Left kidney (tissue), 2 donors: Measurements from ENCODE around the gene PNMA8A. TPM values are rescaled to one million over a fixed set of nuclear protein-coding genes. Genes with fewer than 3 reads are reported as not detected.

Experiments
- DNase-seq: peaks from one replicate; pipeline ENCODE4 v3.0.0-alpha.2; 2013
- polyA plus RNA-seq: library from polyadenylated mRNA; unstranded; fragments of 120-200 nt; gene quantifications from one replicate; pipeline ENCODE4 v1.2.1, GENCODE V29; 2013; ENCODE audit not compliant: insufficient read length

PNMA8A gene
- polyA plus RNA-seq, 1 donor, result 46.5 TPM

DNA sequence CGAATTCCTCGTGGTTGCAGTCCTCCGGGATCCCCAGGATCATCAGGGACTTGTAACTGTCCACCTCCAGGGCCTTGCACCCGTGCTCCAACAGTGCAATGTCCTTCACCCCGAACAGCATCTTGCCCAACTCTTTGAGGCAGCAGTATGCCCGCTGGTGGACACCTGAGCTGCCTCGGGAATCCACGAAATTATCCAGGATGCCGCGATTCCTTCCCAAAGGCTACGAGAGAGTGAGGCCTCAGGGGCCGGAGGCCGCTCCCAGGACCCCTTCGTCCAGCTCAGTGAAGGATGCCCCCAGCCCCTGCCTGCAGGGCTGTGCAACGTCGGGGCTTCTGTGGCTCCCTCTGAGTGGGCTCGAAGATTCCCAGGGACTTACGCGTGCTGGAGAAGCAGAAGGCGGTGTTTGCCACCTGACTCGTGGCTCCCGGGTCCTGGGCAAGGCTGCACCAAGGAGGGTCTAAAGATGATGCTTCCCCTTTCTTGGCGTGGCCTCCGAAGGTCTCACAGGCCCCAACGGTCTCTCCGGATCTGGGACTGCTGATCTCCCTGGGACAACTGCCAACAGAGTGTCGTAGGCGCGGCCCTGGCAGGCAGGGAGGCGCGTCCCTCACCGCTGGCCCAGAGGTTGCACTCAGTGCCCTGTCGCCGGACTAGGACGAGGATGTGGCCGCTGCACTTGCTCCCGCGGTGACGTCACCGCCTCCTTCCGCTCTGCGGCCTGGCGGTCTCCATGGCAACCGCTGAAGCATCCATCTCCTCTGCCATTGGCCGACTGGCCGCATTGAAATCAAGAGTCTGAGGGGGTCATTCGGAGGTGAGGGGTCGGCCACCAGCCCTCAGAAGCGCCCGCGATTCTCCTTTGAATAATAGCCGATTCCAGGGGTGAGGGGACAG lies 42.9 kb downstream of the PNMA8A start, which contains the start of gene PNMA8C:
PNMA8C (minus strand) TSS at position 698 of the 897 bp plus-strand sequence; CDS start at position 121, 577 bp downstream.
- DNase-seq, result peak; percentile 68

DNA sequence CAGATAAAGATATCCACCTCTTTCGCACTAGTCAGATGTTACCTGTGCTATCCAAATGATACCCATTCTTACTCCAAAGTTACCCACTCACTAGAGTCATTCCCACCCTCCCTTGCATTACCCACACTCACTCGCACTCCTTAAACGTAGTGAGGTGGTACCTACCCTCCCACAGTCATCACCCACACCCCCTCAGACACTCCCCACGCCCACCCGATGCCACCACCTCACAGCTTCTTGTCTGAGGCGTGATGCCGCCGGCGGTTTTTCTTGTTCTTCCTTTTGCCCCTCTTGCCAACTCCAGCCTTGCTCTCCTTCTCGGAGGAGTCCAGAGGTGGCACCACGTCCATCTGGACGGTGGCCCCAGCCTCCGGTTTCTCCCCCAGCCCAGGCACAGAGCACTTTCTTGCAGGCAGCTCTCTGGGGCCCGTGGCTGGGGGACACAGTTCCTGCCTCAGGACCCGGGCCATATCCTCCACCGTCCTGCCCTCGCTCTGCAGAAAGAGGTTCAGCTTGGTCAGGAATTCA lies 43.8 kb downstream of the PNMA8A start:
- no peak for DNase-seq

DNA sequence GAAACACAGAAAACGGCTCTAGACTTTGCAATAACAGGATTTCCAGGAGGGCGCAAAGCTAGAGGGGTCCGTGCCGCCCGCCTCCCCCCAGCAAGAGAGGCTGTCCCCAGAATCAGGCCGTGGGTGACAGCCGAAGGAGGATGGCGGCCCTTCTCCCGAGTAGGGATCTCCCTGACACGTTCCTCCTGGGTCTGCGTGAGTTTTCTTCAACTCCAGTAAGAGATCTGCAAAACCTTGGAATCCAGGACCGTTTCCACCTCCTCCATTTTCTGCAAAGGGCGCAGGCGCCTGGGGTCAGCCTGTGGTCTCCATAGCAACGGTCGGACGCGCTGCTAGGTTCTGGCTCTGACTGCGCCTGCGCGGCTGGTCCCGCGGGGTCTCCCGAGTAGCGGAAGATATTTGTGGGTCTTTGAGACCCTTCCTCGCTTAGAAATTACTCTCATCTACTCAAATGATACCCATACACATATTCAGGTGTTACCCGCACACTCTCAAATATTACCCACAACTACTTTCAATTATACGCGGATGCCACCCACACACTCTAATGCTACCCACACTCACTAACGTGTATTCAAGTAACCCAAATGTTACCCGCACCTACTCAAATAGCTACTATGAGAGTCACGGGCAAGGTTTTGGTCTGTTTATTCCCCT lies 44.7 kb downstream of the PNMA8A start:
- DNase-seq, result peak; percentile 86

DNA sequence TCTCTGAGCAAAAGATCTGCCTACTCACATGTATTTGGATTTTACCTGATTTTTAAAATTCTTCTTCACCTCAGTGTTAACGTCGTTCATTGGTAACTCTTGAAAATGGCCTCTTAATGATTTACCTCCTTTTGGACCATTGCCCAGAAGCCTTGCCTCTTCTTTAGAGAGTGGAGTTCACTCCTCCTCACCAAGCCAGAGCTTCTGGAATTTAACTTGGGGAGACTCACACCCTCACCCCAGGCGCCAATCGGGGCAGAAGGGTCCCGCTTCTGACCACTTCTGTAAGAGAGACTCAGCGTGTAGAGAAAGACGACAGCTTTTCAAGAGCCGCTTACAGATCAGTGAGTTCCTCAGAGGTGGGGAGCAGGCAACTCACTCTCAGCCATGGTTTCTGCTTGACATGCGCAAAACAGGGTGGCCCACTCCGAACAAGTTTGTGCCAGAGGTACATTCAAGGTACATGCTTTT lies 45.3 kb downstream of the PNMA8A start:
- peak; percentile 91 for DNase-seq

DNA sequence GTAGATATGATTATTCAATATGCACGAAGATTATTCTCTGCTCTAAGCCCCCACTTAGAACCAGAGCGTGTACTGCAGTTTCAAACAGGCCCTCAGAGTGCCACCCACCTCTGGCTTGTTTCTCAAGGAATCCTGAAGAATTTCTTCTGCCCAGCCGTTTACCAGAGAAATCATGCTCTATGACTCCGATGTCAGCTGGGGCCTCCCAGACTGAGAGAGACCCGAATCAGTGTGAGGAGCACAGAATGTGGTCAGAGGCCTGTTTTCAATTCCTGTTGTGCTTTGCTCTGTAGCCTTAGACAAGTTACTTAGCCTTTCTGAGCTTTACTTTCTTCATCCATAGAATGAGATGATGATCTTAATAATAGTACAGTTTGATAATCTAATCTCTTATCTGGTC lies 48.2 kb downstream of the PNMA8A start:
- no peak for DNase-seq

DNA sequence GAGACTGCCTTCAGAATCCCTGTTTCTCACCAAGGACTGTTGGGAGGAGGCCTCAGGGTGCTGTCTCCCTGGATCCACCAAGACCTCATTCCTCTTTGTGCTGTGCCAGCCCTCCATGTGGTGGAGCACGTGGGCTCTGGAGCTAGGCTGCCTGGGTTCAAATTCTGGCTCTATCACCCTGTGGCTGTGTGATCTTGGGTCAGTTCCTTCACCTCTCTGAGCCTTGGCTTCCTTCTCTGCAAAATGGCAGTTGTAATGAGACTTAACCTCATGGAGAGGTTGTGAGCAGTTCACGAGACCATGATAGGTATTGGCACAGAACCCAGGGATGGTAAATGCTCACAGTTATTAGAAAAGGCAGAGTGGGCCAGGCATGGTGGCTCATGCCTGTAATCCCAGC lies 49.0 kb downstream of the PNMA8A start:
- no peak for DNase-seq

DNA sequence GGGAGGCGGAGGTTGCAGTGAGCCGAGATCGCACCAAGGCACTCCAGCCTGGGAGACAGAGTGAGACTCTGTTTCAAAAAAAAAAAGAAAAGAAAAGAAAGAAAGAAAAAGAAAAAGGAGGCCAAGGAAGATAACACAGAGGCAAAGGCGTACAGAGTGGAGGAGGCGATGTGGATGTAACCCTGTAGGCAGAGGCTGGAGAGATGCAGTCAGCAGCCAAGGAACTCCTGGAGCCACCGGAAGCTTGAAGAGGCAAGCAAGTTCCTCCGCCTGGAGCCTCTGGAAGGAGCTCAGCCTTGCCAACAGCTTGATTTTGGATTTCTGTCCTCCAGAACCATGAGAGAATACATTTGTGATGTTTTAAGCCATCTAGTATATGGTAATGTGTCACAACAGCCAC lies 51.3 kb downstream of the PNMA8A start:
- DNase-seq, result no peak

Other genes with a start within 250 kb of the PNMA8A start
- not detected for gene IGFL1, start 241.8 kb downstream of the PNMA8A start, polyA plus RNA-seq
- gene HIF3A, start 174.5 kb downstream of the PNMA8A start, polyA plus RNA-seq, result 58.2 TPM
- 130 TPM for gene PPP5C, start 124.5 kb downstream of the PNMA8A start, polyA plus RNA-seq
- 45.2 TPM for gene CCDC8, start 58.0 kb downstream of the PNMA8A start, polyA plus RNA-seq
- gene PNMA8C, start 42.6 kb downstream of the PNMA8A start, polyA plus RNA-seq, result 0.70 TPM
- 2.9 TPM for gene PNMA8B, start 24.3 kb upstream of the PNMA8A start, polyA plus RNA-seq
- 447 TPM for gene CALM3, start 129.8 kb upstream of the PNMA8A start, polyA plus RNA-seq
- gene PTGIR, start 153.5 kb upstream of the PNMA8A start, polyA plus RNA-seq, result 1.7 TPM
- 2.9 TPM for gene GNG8, start 164.6 kb upstream of the PNMA8A start, polyA plus RNA-seq
- 24.5 TPM for gene DACT3, start 189.6 kb upstream of the PNMA8A start, polyA plus RNA-seq
- 39.6 TPM for gene PRKD2, start 245.6 kb upstream of the PNMA8A start, polyA plus RNA-seq